HG02610 (cell line): ENCODE results near the gene ATP12A.

Experiments
- ATAC-seq: cut with Tn5 transposase; IDR thresholded peaks from one replicate; pipeline ENCODE4 v1.9.1; 2021; ENCODE audit warnings: mild to moderate bottlenecking, moderate library complexity; ENCODE audit not compliant: unreplicated experiment

ATP12A gene

GRCh38 chr13:24724714-24725113 is 44.5 kb downstream of the ATP12A start:
- no peak for ATAC-seq

- ATAC-seq, result no peak
Measured at GRCh38 chr13:24725379-24725778, 45.2 kb downstream of the ATP12A start.

GRCh38 chr13:24727731-24728601 is 47.8 kb downstream of the ATP12A start:
- ATAC-seq, result peak; percentile 74

- peak; percentile 70 for ATAC-seq
Measured at GRCh38 chr13:24730873-24731567, 50.8 kb downstream of the ATP12A start.

GRCh38 chr13:24734950-24735349 is 54.7 kb downstream of the ATP12A start:
- ATAC-seq, result no peak

- ATAC-seq, result no peak
Measured at GRCh38 chr13:24737042-24737441, 56.8 kb downstream of the ATP12A start.

- ATAC-seq, result no peak
Measured at GRCh38 chr13:24738366-24738847, 58.2 kb downstream of the ATP12A start.

GRCh38 chr13:24740014-24740890 is 60.0 kb downstream of the ATP12A start:
- ATAC-seq, result no peak

- ATAC-seq, result no peak
Measured at GRCh38 chr13:24741016-24741662, 60.9 kb downstream of the ATP12A start.

- ATAC-seq, result no peak
Measured at GRCh38 chr13:24741791-24742190, 61.6 kb downstream of the ATP12A start.

GRCh38 chr13:24742294-24742693 is 62.1 kb downstream of the ATP12A start:
- ATAC-seq, result no peak

GRCh38 chr13:24742977-24743376 is 62.8 kb downstream of the ATP12A start:
- no peak for ATAC-seq

GRCh38 chr13:24744247-24744646 is 64.0 kb downstream of the ATP12A start:
- no peak for ATAC-seq

GRCh38 chr13:24745516-24745860 is 65.3 kb downstream of the ATP12A start:
- no peak for ATAC-seq

- ATAC-seq, result no peak
Measured at GRCh38 chr13:24745861-24746617, 65.8 kb downstream of the ATP12A start.

GRCh38 chr13:24746618-24747247 is 66.5 kb downstream of the ATP12A start:
- ATAC-seq, result no peak

GRCh38 chr13:24747248-24748060 is 67.2 kb downstream of the ATP12A start:
- ATAC-seq, result no peak

GRCh38 chr13:24748061-24748400 is 67.8 kb downstream of the ATP12A start:
- no peak for ATAC-seq

- no peak for ATAC-seq
Measured at GRCh38 chr13:24759197-24759596, 79.0 kb downstream of the ATP12A start.
